CD4-positive, alpha-beta T cell (primary cell): Measurements from ENCODE around the gene RUNX1. TPM values are rescaled to one million over a fixed set of nuclear protein-coding genes. Genes with fewer than 3 reads are reported as not detected.
A peak's percentile ranks its signal among the peaks of the same experiment; 100 is the strongest.

Source experiments
- ATAC-seq: fragments of 200-7000 bp; cut with Tn5 transposase; one replicate; pipeline ENCODE4 v1.10.0; 2022; ENCODE audit warnings: mild to moderate bottlenecking; ENCODE audit not compliant: poor library complexity
- CTCF ChIA-PET: fragments of 350-600 bp; sonication (Branson Sonifier 250); formaldehyde crosslinking; loops from one replicate; lab custom pipeline; 2021; ENCODE audit warnings: antibody characterized with exemption, inconsistent platforms; lab: Charles Lee
- POLR2A ChIA-PET: fragments of 350-600 bp; sonication (Branson Sonifier 250); formaldehyde crosslinking; loops from one replicate; lab custom pipeline; 2021; ENCODE audit warnings: antibody characterized with exemption, inconsistent platforms; lab: Charles Lee
- DNase-seq, 14 experiments: peaks; one replicate each; pipeline ENCODE4 v3.0.0-alpha.2; 2013 to 2020; ENCODE audit warnings: mixed read lengths in 2 of 14
- H3K27ac ChIP-seq, 2 donors: one replicate each; pipeline versions ENCODE4 v1.5.1 to v1.7.0; 2013; ENCODE audit warnings: low read length in 2 of 2, low read depth in 1 of 2, mild to moderate bottlenecking in 1 of 2
- H3K27me3 ChIP-seq, 2 experiments: 1 replicate in 1 of 2; 2 replicates in 1 of 2; pipeline versions ENCODE4 v1.6.1 to v1.7.0; 2013; ENCODE audit warnings: low read length in 2 of 2, control low read depth in 1 of 2, mild to moderate bottlenecking in 1 of 2, moderate library complexity in 1 of 2; ENCODE audit not compliant: insufficient read depth in 2 of 2, control insufficient read depth in 1 of 2
- H3K36me3 ChIP-seq: one replicate; pipeline ENCODE4 v1.6.1; 2013; ENCODE audit warnings: low read length, control low read depth; ENCODE audit not compliant: insufficient read depth
- H3K4me1 ChIP-seq: one replicate; pipeline ENCODE4 v1.6.1; 2013; ENCODE audit warnings: low read length, control low read depth; ENCODE audit not compliant: insufficient read depth
- H3K4me3 ChIP-seq: one replicate; pipeline ENCODE4 v1.5.1; 2013; ENCODE audit warnings: mild to moderate bottlenecking, low read length, moderate library complexity
- H3K9me3 ChIP-seq, 2 experiments: 1 replicate in 1 of 2; 2 replicates in 1 of 2; pipeline versions ENCODE4 v1.6.1 to v1.7.0; 2013; ENCODE audit warnings: low read length in 2 of 2, mild to moderate bottlenecking in 2 of 2, control low read depth in 1 of 2, moderate library complexity in 1 of 2; ENCODE audit not compliant: control insufficient read depth in 1 of 2, insufficient read depth in 1 of 2
- H3K27ac Mint-ChIP-seq: one replicate; pipeline ENCODE4 v1.8.0; 2020; ENCODE audit warnings: mixed read lengths
- H3K27me3 Mint-ChIP-seq: one replicate; pipeline ENCODE4 v1.8.0; 2021; ENCODE audit warnings: mixed read lengths
- H3K36me3 Mint-ChIP-seq: one replicate; pipeline ENCODE4 v1.8.0; 2021; ENCODE audit warnings: low read depth, mixed read lengths
- H3K4me1 Mint-ChIP-seq: one replicate; pipeline ENCODE4 v1.8.0; 2021; ENCODE audit warnings: low read depth, mixed read lengths
- H3K4me3 Mint-ChIP-seq: one replicate; pipeline ENCODE4 v1.8.0; 2020; ENCODE audit warnings: mild to moderate bottlenecking, mixed read lengths
- H3K9me3 Mint-ChIP-seq: one replicate; pipeline ENCODE4 v1.8.0; 2020; ENCODE audit warnings: mixed read lengths
- intact Hi-C, 2 experiments: fragments of 100-400 bp; cut with DNase I in 1 of 2; cut with micrococcal nuclease in 1 of 2; formaldehyde crosslinking; loops; one replicate each; pipeline versions ENCODE4 v1.15.1 to v1.9.0; 2023 to 2025; cut with DNase I, micrococcal nuclease
- total RNA-seq, 174 experiments: library from RNA in 2 of 174; stranded (reverse) in 2 of 174; gene quantifications; one replicate each; pipeline ENCODE4 v1.2.3 and lab custom pipeline; 2021 to 2026
- TF ChIP-seq, protein P1 (sequence below): fragments of 200-600 bp; IDR thresholded peaks from one replicate; pipeline ENCODE4 v1.8.0; 2022; ENCODE audit warnings: antibody characterized with exemption, mild to moderate bottlenecking

Gene RUNX1
- total RNA-seq, 2 experiments from 2014 or later = 71.7 to 74.3 TPM

DNA sequence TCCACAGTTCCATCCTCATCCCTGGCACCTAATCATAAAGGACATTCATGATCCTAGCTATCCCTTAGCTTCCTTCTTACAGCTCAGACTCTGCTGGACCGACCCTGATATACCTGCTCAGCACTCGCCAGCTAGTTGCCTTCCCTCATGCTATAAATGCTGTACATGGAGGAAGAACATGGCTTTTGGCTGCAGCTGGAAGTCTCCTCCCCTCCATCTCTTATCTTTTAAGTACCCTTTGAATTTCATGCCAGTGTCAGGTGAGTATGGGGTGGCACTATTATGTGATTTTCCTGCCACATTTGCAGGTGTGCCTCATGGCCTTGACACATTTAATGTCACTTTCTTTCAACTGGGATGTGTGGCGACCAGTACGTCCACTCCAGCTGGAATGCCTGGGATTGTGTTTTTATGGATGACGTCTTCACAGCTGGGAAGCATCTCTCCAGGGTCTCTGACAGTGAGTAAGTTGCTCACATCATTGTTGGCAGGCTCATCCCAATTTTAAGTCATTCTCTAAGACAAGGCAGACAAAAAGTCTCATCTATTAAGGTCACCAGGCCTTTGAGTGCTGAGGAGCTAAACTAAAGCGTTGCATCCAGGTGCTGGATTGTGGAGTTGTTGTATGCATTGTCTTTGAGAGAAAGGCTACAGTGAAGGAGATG lies 43.4 kb downstream of the RUNX1 start:
- Mint-ChIP-seq H3K36me3 (peaks cover 70% of the 10 kb centered on the region), H3K27ac (peak overlapping the region; percentile 75), H3K9me3 (no peaks in the 10 kb centered on the region), H3K27me3 (no peaks in the 10 kb centered on the region), H3K4me1 (peaks cover 98% of the 10 kb centered on the region), H3K4me3 (peak overlapping the region; percentile 26)
- CTCF ChIA-PET = interaction anchor here (1.0 kb wide), 1 partner anchor 23 kb away, joined by 3 read pairs; no protein-coding TSS in a partner anchor
- DNase-seq (no peak), ATAC-seq (no peak)
- POLR2A ChIA-PET = interaction anchor here (0.9 to 2.0 kb wide), 4 partner anchors 10 to 21 kb away, joined by 3 to 6 read pairs (median 4); no protein-coding TSS in a partner anchor
- TF ChIP-seq, protein P1, sequence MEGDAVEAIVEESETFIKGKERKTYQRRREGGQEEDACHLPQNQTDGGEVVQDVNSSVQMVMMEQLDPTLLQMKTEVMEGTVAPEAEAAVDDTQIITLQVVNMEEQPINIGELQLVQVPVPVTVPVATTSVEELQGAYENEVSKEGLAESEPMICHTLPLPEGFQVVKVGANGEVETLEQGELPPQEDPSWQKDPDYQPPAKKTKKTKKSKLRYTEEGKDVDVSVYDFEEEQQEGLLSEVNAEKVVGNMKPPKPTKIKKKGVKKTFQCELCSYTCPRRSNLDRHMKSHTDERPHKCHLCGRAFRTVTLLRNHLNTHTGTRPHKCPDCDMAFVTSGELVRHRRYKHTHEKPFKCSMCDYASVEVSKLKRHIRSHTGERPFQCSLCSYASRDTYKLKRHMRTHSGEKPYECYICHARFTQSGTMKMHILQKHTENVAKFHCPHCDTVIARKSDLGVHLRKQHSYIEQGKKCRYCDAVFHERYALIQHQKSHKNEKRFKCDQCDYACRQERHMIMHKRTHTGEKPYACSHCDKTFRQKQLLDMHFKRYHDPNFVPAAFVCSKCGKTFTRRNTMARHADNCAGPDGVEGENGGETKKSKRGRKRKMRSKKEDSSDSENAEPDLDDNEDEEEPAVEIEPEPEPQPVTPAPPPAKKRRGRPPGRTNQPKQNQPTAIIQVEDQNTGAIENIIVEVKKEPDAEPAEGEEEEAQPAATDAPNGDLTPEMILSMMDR = no peak
- intact Hi-C loops = loop anchor here in 1 of 2 experiments (2.0 kb wide), 1 partner anchor 19 kb away; no protein-coding TSS in a partner anchor
- H3K36me3 ChIP-seq = peaks cover 28% of the 10 kb centered on the region
- peaks cover 55% of the 10 kb centered on the region for H3K4me1 ChIP-seq
- no peak overlapping the region for H3K4me3 ChIP-seq
- H3K27me3 ChIP-seq = no peaks in the 10 kb centered on the region
- H3K27ac ChIP-seq = no peak overlapping the region
- H3K9me3 ChIP-seq = no peaks in the 10 kb centered on the region

DNA sequence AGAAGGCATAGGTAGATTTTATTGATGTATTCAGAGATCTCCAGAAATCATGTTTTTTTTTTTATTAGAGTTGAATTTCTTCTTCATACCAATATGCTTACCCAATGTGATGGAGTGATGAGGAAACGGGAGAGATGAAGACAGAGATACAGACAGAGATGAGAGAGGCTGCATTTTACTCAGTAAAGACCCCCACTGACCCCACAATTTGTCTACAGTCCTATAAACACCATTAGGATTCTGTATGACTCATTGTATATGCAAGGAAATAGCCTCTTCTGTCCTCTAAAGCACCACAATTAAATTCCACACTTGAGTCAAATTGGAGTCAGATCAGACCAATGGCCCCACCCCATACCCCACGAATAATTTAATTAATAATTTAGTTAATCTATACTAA lies 44.0 kb downstream of the RUNX1 start:
- no peak for ATAC-seq
- no peaks in the 10 kb centered on the region for H3K9me3 Mint-ChIP-seq
- Histone ChIP-seq H3K9me3 (no peaks in the 10 kb centered on the region), H3K36me3 (peaks cover 27% of the 10 kb centered on the region), H3K27ac (no peak overlapping the region), H3K27me3 (no peaks in the 10 kb centered on the region), H3K4me3 (no peak overlapping the region), H3K4me1 (peaks cover 60% of the 10 kb centered on the region)
- CTCF ChIA-PET = interaction anchor here (0.9 to 2.3 kb wide), 5 partner anchors 15 to 260 kb away, joined by 3 to 7 read pairs (median 3); no protein-coding TSS in a partner anchor
- H3K4me3 Mint-ChIP-seq = peak overlapping the region; percentile 34
- H3K36me3 Mint-ChIP-seq = peaks cover 63% of the 10 kb centered on the region
- DNase-seq = no peak
- POLR2A ChIA-PET = interaction anchor here (0.9 to 2.0 kb wide), 4 partner anchors 11 to 21 kb away, joined by 3 to 6 read pairs (median 4); no protein-coding TSS in a partner anchor
- TF ChIP-seq, protein P1 = no peak
- H3K4me1 Mint-ChIP-seq = peaks cover 98% of the 10 kb centered on the region
- H3K27ac Mint-ChIP-seq = peak overlapping the region; percentile 75
- no peaks in the 10 kb centered on the region for H3K27me3 Mint-ChIP-seq
- intact Hi-C loops = loop anchor here in 1 of 2 experiments (2.0 kb wide), 1 partner anchor 18 kb away; no protein-coding TSS in a partner anchor

GRCh38 chr21:35004314-35004713 lies 44.8 kb downstream of the RUNX1 start:
- intact Hi-C loops = loop anchor here in 1 of 2 experiments (2.0 kb wide), 1 partner anchor 18 kb away; no protein-coding TSS in a partner anchor
- Histone ChIP-seq H3K4me3 (no peak overlapping the region), H3K27ac (no peak overlapping the region), H3K36me3 (peaks cover 22% of the 10 kb centered on the region), H3K9me3 (no peaks in the 10 kb centered on the region), H3K4me1 (peaks cover 63% of the 10 kb centered on the region), H3K27me3 (no peaks in the 10 kb centered on the region)
- Mint-ChIP-seq H3K27ac (peak overlapping the region; percentile 75), H3K4me3 (peak overlapping the region; percentile 34), H3K4me1 (peaks cover 98% of the 10 kb centered on the region), H3K9me3 (no peaks in the 10 kb centered on the region), H3K36me3 (peaks cover 66% of the 10 kb centered on the region), H3K27me3 (no peaks in the 10 kb centered on the region)
- ChIA-PET CTCF (interaction anchor here (0.9 to 2.3 kb wide), 6 partner anchors 10 to 259 kb away, joined by 3 to 7 read pairs (median 3); no protein-coding TSS in a partner anchor), POLR2A (interaction anchor here (0.8 to 2.0 kb wide), 5 partner anchors 12 to 71 kb away, joined by 4 to 11 read pairs (median 6); no protein-coding TSS in a partner anchor)
- TF ChIP-seq, protein P1 = no peak
- ATAC-seq (no peak), DNase-seq (no peak)
